IPS DF 4.7 (cell line): Measurements from ENCODE around the gene MPRIP.
"Not testable (repeated sequence)": the region's sequence is repeated elsewhere in the genome, so short reads cannot be mapped to it uniquely, and the experiment has no call there.

Experiments used
- DNase-seq: peaks from one replicate; pipeline ENCODE4 v3.0.0-alpha.2; 2013; ENCODE audit warnings: low spot score; ENCODE audit errors: extremely low read depth

Gene MPRIP

DNA sequence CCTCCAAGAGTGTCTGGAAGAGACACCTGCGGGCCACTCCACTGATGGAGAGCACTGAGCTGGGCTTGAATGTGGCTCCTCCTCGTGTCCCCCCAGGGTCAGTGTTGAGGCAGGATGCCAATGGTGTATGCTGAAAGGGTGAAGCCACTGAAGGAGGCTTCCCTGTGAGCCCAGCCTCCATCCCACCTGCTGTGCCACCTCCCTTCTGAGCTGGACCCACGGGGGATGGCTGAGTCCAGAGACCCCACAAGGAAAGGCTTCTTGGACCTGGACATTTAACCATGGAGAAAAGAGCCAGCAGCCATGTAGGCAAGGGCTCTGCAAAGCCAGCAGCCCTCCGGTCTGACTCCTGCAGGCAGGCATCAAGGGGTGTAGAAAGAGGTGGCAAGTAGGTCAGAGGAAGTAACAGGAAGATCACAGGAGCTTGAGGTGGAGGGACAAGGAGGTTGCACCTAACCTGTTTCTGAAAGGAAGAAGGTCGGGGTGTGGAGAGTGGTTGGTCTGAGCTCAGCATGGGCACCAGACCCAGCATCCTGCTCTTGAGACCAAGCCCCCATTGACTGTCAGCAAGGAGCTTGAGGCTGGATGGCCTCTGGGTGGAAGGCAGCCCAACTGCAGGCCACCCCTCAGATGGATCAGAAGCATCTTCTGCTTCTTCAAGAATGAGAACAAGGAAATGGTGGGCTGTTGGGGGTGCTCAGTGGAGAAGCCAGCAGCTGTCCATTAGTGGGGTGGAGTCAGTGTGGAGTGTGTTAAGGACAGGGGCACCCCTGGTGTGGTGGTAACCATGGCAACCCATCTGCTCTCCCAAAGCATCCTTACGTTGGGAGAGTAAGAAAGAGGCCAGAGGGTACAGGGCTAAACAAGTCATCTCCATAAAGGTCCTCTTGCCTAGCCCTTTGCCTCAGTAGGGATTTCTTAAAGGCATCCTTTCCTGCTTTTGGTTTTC lies 83.2 kb downstream of the MPRIP start:
- no peak for DNase-seq

DNA sequence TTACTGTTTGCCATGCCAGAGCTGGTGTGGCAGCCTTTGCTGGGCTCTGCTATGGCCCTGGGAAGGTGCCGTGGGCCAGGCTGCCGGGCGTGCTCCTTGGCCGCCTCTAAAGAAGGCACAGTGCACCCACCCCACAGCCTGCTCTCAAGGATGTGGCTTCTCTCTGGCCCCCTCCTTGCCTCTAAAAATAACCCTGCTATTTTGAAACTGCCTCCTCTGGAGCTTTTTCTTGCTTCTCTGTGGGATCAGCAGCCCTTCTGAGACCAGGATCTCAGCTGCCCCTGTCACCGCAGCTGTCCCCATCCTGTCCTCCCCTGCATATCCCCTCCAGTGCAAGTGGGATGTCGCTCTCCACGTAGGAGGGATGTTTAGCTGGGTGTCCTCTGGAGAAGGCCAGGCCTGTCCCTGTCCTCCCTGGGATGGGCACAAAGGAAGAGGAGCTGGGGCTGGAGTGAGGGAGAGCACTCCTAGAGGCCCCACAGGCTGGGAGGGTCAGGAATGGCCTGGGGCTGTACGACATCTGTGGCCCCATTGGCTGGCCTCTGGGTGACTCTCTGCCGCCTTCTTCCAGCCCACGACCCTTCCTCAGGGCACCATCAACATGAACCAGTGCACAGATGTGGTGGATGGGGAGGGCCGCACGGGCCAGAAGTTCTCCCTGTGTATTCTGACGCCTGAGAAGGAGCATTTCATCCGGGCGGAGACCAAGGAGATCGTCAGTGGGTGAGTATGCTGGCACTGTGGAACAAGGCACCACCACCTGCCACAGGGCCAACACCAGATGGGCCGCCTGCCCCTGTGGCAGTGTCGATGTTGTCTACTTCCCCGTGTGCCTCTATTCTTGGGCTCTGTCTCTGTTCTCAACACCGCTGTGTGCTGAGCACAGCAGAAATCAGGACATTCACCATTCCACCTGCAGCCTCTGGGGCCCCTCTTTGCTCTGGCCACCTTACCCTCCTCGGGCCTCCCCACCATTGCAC lies 84.2 kb downstream of the MPRIP start:
- no peak for DNase-seq

DNA sequence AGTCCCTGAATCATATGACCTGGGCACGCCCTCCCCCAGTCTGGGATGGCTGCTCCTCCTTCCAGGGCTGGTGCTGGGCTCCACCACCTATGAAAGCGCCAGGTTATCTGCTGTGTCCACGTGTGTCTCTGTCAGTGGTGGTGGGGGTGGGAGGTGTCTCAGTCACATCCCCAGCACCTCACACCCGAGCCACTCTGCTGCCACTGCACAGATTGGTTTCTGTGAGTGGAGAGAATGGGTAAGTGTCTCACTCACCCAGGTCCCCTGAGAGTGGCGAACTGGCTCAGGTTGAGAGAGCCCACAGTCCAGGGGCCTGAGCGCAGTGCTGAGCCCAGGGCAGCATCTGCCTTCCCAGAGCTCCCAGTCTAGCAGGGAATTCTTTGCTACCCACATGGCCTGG lies 84.9 kb downstream of the MPRIP start:
- no peak for DNase-seq

DNA sequence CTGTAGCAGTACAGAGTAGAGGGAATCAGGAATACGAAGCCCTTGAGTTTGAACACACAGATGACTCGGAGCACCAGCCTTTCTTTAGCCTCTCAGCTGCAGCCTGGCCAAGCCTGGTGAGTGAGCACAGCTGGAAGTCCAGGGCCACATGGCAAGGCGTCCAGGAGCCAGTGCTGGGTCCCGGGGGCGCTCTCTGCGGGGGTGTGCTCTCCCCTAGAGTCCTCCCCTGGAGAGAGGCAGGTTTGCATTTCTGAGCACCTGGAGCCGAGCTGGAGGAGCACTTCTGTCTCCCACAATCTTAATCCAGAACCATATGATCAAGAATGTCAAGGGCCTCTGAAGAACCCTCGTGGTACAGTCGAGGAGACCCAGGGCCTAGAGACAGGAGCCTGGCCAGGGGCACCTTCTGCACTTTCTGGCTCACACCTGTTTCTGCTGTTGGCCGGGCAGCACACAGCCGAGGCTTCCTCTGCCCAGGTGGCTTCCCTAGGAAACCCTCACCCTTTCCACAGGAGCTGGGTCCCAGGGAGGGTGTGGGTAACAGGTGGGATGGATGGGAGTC lies 85.6 kb downstream of the MPRIP start:
- no peak for DNase-seq

DNA sequence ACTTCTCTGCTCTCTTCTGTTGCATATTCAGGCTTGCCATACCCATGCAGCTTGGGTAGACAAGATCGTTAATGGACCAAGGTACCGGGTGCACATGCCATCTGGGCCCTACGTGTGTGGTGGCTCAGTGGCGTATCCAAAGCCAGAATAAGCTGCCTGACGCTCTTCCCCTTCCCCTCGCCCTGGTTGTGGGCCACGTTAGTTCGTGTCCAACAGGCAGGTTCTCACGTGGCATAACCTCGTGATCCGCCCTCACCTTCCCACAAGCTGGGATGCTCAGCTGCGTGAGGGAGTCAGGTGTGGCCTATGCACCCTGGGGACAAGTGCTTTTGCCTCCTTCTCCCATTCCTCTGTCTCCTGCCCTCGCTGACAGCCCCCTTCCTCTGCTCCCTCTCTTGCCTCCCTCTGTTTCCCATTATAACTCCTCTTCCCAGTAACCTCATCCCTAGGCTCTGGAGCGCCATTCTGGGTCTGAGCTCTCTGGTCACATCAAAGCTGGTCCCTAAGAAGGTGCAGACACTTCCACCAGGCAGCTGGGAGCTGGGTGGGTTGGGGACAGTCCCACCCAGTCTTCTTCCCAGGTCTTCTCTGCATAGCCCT lies 86.3 kb downstream of the MPRIP start:
- no peak for DNase-seq

DNA sequence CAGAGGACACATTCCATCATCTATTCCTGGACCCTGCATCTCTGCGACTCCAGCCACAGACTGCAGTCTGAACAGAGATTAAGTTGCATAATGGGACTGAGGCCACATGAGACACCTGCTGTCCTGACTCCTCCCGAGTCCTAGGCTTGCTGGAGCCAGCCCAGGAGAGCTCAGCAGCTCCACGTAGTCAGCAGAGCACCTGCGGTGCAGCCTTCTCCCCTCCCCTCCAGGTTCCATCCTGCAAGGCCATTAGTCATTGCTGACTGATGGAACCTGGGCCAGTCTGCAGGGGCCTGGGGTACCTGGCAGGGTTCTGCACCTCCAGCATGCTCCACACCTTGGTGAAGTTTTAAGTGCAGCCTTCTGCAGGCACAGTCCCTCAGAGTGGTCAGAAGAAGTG lies 87.2 kb downstream of the MPRIP start:
- DNase-seq, result no peak

DNA sequence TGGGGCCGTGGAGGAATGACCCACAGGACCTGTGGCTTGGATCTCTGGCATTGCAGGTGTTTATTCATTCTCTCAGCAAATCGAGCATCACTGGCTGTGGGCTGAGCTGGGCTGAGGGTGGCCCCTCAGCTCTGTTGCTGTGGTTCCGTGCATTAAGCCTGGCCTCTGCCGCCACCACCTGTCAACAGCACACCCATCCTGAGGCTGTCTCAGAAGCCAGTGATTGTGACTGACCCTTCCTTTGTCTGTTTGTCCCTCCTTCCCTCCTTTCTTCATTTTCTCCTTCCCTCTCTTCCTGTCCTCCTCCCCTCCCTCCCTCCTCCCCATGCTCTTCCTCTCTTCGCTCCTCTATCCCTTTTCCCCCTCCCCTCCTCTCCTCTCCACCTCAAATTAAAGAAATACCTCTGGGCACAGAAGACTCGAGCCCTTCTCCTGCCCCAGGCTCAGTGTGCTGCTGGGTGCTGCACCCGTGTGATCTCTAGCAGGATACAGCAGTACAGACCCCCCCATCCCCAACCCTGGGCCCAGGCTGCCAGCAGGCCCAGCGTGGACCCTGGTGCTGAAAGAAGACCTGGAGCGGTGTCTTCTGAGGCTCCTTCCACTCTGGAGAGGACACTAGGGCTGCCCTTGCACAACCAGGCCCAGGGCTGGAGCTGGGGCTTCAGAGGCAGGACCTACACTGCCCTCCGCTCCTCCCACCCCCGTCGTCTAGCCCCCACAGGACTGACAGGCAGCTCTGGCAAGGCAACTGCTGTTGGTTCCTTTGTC lies 88.0 kb downstream of the MPRIP start:
- no peak for DNase-seq

DNA sequence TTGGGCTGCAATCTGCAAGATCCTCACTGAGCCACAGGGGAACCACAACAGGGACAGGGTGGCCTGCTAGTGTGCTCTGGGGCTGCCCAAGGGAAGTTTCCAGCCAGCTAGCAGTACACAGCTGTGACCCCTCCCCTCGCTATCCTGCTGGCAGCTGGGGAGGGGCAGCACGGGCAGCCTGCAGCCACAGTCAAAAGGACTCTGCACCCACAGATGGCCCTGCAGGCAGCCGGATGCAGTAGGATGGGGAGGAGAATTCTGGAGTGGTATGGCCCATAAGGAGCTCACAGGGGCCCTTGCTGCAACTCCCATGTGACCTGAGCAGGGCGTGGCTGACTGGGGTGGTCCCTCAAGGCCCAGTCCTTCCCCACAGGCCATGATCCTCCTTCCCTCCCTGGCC lies 89.6 kb downstream of the MPRIP start:
- no peak for DNase-seq

DNA sequence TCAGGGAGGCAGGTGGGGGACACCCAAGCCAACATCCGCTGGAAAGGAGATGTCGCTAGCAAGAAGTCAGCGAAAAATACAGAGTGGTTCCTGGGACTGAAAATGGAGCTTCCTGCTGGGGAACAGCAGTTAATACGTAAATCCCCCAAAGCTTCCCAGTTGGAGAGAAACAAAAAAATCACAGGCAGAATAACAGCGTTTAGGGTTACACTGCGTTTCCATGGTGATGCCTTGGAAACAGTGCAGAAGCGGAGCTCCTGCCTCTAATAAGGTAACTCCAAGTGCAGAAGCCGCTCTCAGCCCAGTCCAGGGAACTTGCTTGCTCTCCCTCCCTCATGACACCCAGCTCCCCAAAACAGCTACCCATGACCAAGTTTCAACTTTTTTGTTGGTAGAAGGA lies 90.5 kb downstream of the MPRIP start:
- no peak for DNase-seq

DNA sequence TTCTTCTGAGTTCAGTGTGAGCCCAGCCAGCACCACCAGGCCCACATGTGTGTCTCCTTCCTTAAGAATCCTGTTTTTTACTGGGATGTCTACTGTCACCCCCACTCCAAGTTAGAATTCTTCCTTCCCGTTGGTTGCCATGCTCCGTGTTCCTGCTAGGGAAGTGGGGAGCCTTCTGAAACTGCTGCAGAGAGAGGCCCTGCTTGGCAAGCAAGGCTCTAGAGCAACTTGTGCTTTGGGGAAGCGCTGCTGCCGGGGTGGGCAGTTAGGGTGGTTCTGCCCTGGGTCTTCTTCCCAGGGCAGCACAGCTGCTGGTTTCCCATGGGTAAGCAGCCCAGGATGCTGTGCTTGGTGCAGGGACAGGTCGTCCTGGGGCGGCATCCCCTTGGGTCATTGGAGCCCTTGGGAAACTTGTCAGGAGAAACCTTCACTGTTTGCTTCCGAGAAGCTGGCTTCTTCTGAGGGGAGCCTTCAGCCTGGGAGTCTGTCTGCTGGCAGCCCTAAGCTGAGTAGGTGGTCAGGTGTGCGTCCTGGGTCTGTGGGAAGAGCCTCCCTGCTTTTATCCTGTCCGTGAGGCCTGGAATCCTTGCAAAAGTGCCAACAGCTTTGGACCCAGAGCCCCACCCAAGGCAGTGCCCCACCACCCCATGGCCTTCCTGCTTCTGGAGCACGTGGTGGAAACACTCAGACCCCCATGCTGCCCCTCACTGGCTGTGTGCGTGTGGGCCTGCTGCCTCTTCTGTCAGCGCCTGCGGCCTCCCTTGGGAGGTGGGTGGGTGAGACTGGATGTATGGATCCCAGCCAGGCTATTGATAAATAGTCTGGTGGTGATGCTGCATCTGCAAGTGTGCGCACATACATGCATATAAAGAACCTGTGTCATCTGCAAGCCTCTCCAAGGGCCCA lies 92.0 kb downstream of the MPRIP start:
- no peak for DNase-seq

DNA sequence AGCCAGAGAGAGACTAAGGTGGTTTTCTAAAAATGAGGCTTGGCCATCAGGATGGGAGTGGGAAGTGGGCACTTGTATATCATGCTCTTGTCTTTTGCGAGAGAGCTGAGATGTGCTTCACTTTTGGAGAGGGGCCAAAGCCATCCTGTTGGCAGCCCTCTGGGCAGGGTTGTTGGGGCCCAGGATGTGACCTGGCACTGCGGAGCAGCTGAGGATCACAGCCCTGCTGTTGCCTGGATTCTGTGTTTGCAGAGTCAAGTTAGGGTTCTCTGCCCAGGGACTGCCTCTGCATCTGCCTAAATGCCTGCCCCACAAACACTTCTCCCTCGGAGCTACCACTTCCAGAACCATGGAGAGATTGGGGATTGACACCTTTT lies 92.7 kb downstream of the MPRIP start:
- DNase-seq, result no peak

DNA sequence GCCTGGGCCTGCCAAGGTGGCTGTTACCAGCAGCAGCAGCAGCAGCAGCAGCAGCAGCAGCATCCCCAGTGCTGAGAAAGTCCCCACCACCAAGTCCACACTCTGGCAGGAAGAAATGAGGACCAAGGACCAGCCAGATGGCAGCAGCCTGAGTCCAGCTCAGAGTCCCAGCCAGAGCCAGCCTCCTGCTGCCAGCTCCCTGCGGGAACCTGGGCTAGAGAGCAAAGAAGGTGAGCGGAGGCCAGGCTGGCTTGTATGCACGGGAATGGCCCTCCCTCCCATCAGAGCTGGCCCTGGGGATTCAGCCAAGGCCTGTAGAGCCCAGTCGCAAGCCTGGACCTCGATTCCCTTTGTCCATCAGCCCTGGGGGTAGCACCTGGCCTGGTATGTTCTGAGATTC lies 94.0 kb downstream of the MPRIP start:
- DNase-seq, result not testable (repeated sequence)

DNA sequence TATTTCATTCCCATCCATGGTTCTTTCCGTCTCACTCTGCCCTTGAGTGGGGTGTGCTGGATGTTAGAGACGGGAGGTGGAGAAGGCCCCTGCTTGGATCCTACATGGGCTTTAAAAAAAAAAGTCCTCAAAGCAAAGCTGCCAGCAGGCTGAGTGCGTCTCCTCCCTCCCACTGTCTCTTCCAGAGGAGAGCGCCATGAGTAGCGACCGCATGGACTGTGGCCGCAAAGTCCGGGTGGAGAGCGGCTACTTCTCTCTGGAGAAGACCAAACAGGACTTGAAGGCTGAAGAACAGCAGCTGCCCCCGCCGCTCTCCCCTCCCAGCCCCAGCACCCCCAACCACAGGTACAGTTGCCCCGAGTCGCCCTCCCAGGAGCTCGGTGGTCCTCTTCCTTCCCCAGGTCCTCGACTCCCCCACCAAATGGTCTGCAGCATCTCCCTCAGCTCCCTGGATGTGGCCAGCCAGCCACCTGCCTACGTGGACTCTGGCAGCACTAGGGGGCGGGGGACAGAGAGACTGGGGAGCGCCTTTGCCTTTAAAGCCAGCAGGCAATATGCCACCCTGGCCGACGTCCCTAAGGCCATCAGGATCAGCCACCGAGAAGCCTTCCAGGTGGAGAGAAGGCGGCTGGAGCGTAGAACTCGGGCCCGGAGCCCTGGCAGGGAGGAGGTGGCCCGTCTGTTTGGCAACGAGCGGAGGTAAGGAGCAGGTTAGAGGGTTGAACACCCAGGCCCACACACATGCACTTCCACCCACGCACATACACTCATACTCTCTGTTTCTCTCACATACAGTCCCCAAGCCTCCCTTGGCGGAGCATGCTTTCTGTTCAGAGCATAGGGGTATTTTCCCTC lies 95.7 kb downstream of the MPRIP start:
- no peak for DNase-seq

DNA sequence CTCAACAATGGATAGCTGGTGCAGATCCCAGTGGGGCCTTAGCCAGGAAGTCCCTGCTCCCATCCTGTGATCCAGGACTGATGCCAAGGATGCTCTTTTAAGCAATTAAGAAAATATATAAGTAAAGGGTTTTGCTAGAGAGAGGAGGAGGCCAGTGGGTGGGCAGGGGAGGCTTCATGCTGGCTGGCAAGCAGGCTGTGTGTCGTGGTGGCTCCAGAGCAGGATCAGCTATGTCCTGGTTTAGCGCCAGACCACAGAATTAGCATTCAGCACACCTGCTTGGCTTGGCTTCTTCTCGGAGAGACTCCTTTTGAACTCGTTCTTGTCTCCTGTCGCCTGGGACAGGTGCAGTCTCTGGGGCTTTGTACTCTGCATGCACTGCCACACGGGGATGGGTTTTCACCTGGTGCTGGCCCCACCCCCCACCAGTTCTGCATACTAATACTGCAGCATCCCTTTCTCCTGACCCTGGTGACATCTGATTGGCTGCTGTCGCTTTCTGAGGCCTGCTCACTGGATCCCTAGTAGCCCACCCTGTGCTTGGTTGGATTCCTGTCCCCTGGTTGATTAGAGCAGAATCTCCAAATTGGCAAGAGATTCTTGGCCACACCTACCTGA lies 97.8 kb downstream of the MPRIP start:
- DNase-seq, result no peak

DNA sequence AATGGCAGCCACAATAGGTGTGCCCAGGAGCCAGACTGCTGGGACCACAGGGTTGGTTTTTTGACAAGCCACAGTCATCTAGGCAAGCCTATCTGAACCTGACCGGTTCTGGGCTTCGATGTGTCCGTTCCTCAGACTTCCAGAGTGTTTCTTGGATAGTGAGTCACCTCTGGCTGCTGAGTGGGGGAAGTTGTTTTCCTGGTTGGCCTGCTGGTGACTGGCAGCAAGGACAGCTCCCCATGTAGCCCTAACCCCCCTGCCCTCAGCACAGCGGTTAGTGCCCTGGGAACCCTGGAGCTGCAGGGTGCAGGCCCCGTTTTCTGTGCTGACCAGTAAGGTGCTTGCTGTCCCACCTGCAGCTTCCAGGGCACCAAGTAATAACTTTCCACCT lies 98.3 kb downstream of the MPRIP start:
- no peak for DNase-seq

DNA sequence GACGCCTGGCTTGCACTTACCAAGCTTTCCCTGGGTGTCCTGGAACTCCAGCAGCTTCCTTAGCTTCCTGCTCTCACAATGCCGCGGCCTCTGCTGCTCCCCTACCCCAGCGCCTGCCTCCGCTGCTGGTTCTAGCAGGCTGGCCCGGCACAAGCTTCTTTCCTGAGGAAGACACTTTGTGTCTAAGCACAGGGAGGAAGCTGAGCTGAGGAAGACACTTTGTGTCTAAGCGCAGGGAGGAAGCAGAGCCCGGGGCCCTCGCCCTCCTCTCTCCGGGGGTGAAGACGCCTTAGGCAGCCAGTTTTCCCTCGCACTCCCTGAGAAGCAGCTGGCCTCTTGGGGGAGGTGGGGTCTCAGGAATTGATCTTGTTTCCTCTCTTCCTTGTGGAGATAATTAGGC lies 99.0 kb downstream of the MPRIP start:
- no peak for DNase-seq

DNA sequence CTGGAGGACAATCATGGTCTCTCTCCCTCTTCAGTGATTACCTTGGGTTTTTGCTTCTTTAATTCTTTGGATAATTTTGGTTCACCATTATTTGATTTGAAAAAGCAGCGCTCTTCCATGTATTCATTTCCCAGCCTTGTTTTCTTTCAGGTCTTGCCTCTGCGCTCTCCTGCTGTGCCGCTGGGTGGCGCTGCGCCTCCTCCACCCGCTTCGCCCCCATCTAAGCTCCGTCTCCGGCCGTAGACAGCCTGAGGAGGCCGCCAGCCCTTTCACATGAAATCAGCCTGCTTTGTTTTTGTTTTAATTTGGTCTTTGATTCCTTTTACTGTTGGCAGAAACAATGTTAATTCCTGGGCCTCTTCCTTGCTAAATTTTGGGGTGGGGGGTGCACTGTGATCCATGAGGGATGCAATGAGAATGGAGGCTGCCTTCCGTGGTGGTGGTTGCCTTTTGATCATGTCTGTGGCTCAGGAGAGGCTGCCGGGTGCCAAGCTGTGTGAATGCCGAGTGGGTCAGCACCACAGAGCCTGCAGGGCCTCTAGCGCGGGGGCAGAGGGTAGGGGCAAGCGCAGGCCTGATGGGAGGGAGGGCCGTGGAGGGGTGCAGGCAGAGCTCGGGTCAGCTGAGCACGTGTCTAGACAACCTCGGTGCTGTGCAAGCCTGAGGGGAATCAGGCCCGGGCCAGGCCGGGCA lies 99.7 kb downstream of the MPRIP start:
- DNase-seq, result no peak

DNA sequence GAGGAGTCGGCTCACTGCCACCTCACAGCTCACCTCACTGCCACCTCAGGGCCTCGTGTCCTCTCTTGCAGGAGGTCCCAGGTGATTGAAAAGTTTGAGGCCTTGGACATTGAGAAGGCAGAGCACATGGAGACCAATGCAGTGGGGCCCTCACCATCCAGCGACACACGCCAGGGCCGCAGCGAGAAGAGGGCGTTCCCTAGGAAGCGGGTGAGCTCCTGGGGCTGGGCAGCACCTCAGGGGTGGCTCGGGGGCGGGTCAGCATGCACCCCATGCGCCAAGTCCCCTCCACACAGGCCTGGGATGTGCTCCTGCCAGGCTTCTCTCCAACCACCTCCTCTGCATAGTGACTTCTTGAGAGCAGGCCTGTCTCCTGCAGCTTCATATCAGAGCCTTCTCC lies 100.3 kb downstream of the MPRIP start:
- no peak for DNase-seq
